H1 (cell line): ENCODE data around the gene FAM3B. TPM values are rescaled to one million over a fixed set of nuclear protein-coding genes. Genes with fewer than 3 reads are reported as not detected.

Source experiments
- CTCF ChIA-PET: fragments of 300-600 bp; sonication (Branson Sonifier 250); formaldehyde crosslinking; loops from one replicate; lab custom pipeline; 2021; ENCODE audit not compliant: partially characterized antibody; lab: Charles Lee
- POLR2A ChIA-PET: fragments of 300-600 bp; sonication (Branson Sonifier 250); formaldehyde crosslinking; loops from one replicate; lab custom pipeline; 2021; ENCODE audit warnings: inconsistent platforms; ENCODE audit not compliant: partially characterized antibody; lab: Charles Lee
- DNase-seq, 2 experiments: peaks; one replicate each; pipeline versions ENCODE4 v3.0.0 to v3.0.0-alpha.2; 2010 to 2022; ENCODE audit warnings: low spot score in 2 of 2, low read depth in 1 of 2, mixed read lengths in 1 of 2
- FAIRE-seq: peaks from 2 replicates; lab custom pipeline; 2011; peaks lifted over from hg19 to GRCh38; lab: Jason Lieb, UNC
- H2AFZ ChIP-seq: 2 replicates; pipeline ENCODE4 v1.8.1; 2012; ENCODE audit warnings: low read length, inconsistent platforms
- H2AK5ac ChIP-seq: 2 replicates; pipeline ENCODE4 v1.6.1; 2013; ENCODE audit warnings: low read depth, low read length
- H2BK120ac ChIP-seq: replicated peaks from 2 replicates; pipeline ENCODE3; 2013; ENCODE audit warnings: low read depth, low read length, inconsistent platforms
- H2BK12ac ChIP-seq: 2 replicates; pipeline ENCODE4 v1.6.1; 2013; ENCODE audit warnings: low read depth, low read length
- H2BK15ac ChIP-seq: 2 replicates; pipeline ENCODE4 v1.6.1; 2013; ENCODE audit warnings: low read length
- H2BK20ac ChIP-seq: 2 replicates; pipeline ENCODE4 v1.6.1; 2013; ENCODE audit warnings: low read length
- H2BK5ac ChIP-seq: 2 replicates; pipeline ENCODE4 v1.6.1; 2013; ENCODE audit warnings: low read depth, low read length
- H3K14ac ChIP-seq: 2 replicates; pipeline ENCODE4 v1.6.1; 2013; ENCODE audit warnings: inconsistent platforms; ENCODE audit not compliant: insufficient read length
- H3K18ac ChIP-seq: 2 replicates; pipeline ENCODE4 v1.6.1; 2013; ENCODE audit warnings: low read length; ENCODE audit errors: extremely low read depth
- H3K23ac ChIP-seq: 2 replicates; pipeline ENCODE4 v1.6.1; 2013; ENCODE audit warnings: inconsistent platforms; ENCODE audit not compliant: insufficient read length
- H3K23me2 ChIP-seq: 2 replicates; pipeline ENCODE4 v1.6.1; 2013; ENCODE audit warnings: low read depth, low read length
- H3K27ac ChIP-seq: 2 replicates; pipeline ENCODE4 v1.6.1; 2011; ENCODE audit warnings: low read depth, low read length, inconsistent platforms
- H3K27me3 ChIP-seq, 4 experiments: replicated peaks in 1 of 4; 1 replicate in 1 of 4; 2 replicates in 3 of 4; pipeline versions ENCODE4 v1.6.1 to v1.8.1; 2011 to 2013; ENCODE audit warnings: low read length in 3 of 4, mild to moderate bottlenecking in 3 of 4, inconsistent platforms in 2 of 4, mixed read lengths in 2 of 4, moderate library complexity in 1 of 4; ENCODE audit not compliant: control insufficient read depth in 3 of 4, insufficient read depth in 3 of 4; ENCODE audit errors: extremely low read depth in 1 of 4
- H3K36me3 ChIP-seq, 4 experiments: 2 replicates each; pipeline versions ENCODE4 v1.6.1 to v1.8.1; 2011 to 2013; ENCODE audit warnings: mild to moderate bottlenecking in 4 of 4, low read length in 3 of 4, moderate library complexity in 2 of 4, control low read depth in 1 of 4, inconsistent platforms in 1 of 4; ENCODE audit not compliant: insufficient read depth in 4 of 4, control insufficient read depth in 2 of 4
- H3K4ac ChIP-seq: replicated peaks from 2 replicates; pipeline ENCODE3; 2013; ENCODE audit warnings: low read length, low read depth, mixed read lengths, inconsistent platforms; ENCODE audit not compliant: insufficient read length
- H3K4me1 ChIP-seq, 4 experiments: replicated peaks in 1 of 4; 1 replicate in 1 of 4; 2 replicates in 3 of 4; pipeline versions ENCODE4 v1.6.1 to v1.8.1; 2011 to 2013; ENCODE audit warnings: low read length in 3 of 4, inconsistent platforms in 2 of 4, mixed read lengths in 1 of 4; ENCODE audit not compliant: insufficient read depth in 4 of 4, control insufficient read depth in 3 of 4
- H3K4me2 ChIP-seq, 2 experiments: 2 replicates each; pipeline versions ENCODE4 v1.6.1 to v1.8.1; 2011 to 2013; ENCODE audit warnings: low read depth in 2 of 2, low read length in 2 of 2, control low read depth in 1 of 2, inconsistent platforms in 1 of 2, mild to moderate bottlenecking in 1 of 2; ENCODE audit not compliant: insufficient read depth in 1 of 2
- H3K4me3 ChIP-seq, 4 experiments: fragments of 200-600, 300-600 bp in 1 of 4; sonication (generic), shearing (Covaris generic), sonication (Bioruptor Twin) in 1 of 4; 2 replicates each; pipeline versions ENCODE4 v1.5.1 to v1.8.1; 2011 to 2016; ENCODE audit warnings: low read length in 4 of 4, low read depth in 3 of 4, control low read depth in 2 of 4, inconsistent platforms in 2 of 4, mild to moderate bottlenecking in 2 of 4, mixed read lengths in 1 of 4, moderate library complexity in 1 of 4; ENCODE audit not compliant: insufficient read depth in 2 of 4; ENCODE audit errors: extremely low read depth in 1 of 4
- H3K56ac ChIP-seq: replicated peaks from 2 replicates; pipeline ENCODE3; 2013; ENCODE audit warnings: low read depth, mild to moderate bottlenecking, mixed read lengths, low read length, inconsistent platforms; ENCODE audit not compliant: insufficient read length
- H3K79me1 ChIP-seq: 2 replicates; pipeline ENCODE4 v1.6.1; 2013; ENCODE audit warnings: low read depth, low read length, control low read depth
- H3K79me2 ChIP-seq, 2 experiments: 2 replicates each; pipeline versions ENCODE4 v1.6.1 to v1.8.1; 2012 to 2013; ENCODE audit warnings: low read length in 2 of 2, mild to moderate bottlenecking in 2 of 2, inconsistent platforms in 1 of 2; ENCODE audit not compliant: insufficient read depth in 2 of 2, control insufficient read depth in 1 of 2
- H3K9ac ChIP-seq, 4 experiments: replicated peaks in 1 of 4; 1 replicate in 1 of 4; 2 replicates in 3 of 4; pipeline versions ENCODE4 v1.6.1 to v1.8.1; 2011 to 2013; ENCODE audit warnings: low read depth in 3 of 4, low read length in 3 of 4, control low read depth in 2 of 4, mild to moderate bottlenecking in 2 of 4, moderate library complexity in 2 of 4, inconsistent platforms in 1 of 4; ENCODE audit errors: extremely low read depth in 1 of 4
- H3K9me3 ChIP-seq, 2 experiments: 2 replicates each; pipeline versions ENCODE4 v1.6.1 to v1.8.1; 2012 to 2013; ENCODE audit warnings: mild to moderate bottlenecking in 2 of 2, moderate library complexity in 2 of 2, control low read depth in 1 of 2, inconsistent platforms in 1 of 2, low read depth in 1 of 2, low read length in 1 of 2, mixed read lengths in 1 of 2; ENCODE audit not compliant: insufficient read depth in 2 of 2
- H4K20me1 ChIP-seq, 2 experiments: replicated peaks in 1 of 2; 2 replicates each; pipeline versions ENCODE3 to v1.8.1; 2011 to 2013; ENCODE audit warnings: inconsistent platforms in 2 of 2, low read length in 2 of 2, mild to moderate bottlenecking in 1 of 2; ENCODE audit not compliant: insufficient read depth in 2 of 2, control insufficient read depth in 1 of 2
- H4K5ac ChIP-seq: 2 replicates; pipeline ENCODE4 v1.6.1; 2013; ENCODE audit warnings: low read length, low read depth, mixed read lengths, inconsistent platforms; ENCODE audit not compliant: insufficient read length
- H4K8ac ChIP-seq: 2 replicates; pipeline ENCODE4 v1.8.0; 2013; ENCODE audit warnings: mild to moderate bottlenecking, moderate library complexity, low read length, inconsistent platforms; ENCODE audit not compliant: insufficient read depth; ENCODE audit errors: extremely low read depth
- H4K91ac ChIP-seq: replicated peaks from 2 replicates; pipeline ENCODE3; 2013; ENCODE audit warnings: low read length, mixed read lengths, inconsistent platforms; ENCODE audit not compliant: insufficient read length
- CTBP2 ChIP-seq: IDR thresholded peaks from 2 replicates; pipeline ENCODE4 v1.7.0; 2011; ENCODE audit warnings: borderline replicate concordance, mild to moderate bottlenecking, moderate library complexity, mixed read lengths, low read length; ENCODE audit not compliant: insufficient read depth, insufficient read length
- EGR1 ChIP-seq: IDR thresholded peaks from 2 replicates; pipeline ENCODE4 v1.6.1; 2011; ENCODE audit warnings: low read depth, low read length, borderline replicate concordance
- KDM1A ChIP-seq: fragments of 200-600, 300-600 bp; sonication (generic); IDR thresholded peaks from 2 replicates; pipeline ENCODE4 v1.7.1; 2016; ENCODE audit warnings: mild to moderate bottlenecking, low read length, borderline replicate concordance
- KDM4A ChIP-seq: IDR thresholded peaks from one replicate; pipeline ENCODE4 v1.7.1; 2012; ENCODE audit warnings: low read depth, mild to moderate bottlenecking, moderate library complexity, low read length, inconsistent platforms; ENCODE audit not compliant: severe bottlenecking
- PHF8 ChIP-seq: fragments of 200-600 bp; sonication (generic); conservative IDR thresholded peaks from 2 replicates; pipeline ENCODE4 v1.7.1; 2012; ENCODE audit warnings: low read depth, mild to moderate bottlenecking, inconsistent platforms, low read length, moderate library complexity
- SIRT6 ChIP-seq: IDR thresholded peaks from one replicate; pipeline ENCODE4 v1.7.1; 2012; ENCODE audit warnings: low read length, inconsistent platforms
- SRF ChIP-seq: IDR thresholded peaks from 2 replicates; pipeline ENCODE4 v1.6.1; 2011; ENCODE audit warnings: mild to moderate bottlenecking, low read depth, low read length, moderate library complexity
- WGBS, 2 experiments: shearing (Covaris generic) in 1 of 2; methylation state at CpG; one replicate each; pipeline versions ENCODE4 v1.1.6 to v1.1.7; 2013 to 2015; ENCODE audit warnings: low lambda C conversion rate in 2 of 2, mixed read lengths in 2 of 2, inconsistent platforms in 1 of 2, low coverage in 1 of 2, missing lambda C conversion rate in 1 of 2; ENCODE audit not compliant: insufficient replicate concordance in 2 of 2, insufficient coverage in 1 of 2, insufficient read length in 1 of 2; ENCODE audit errors: extremely low coverage in 1 of 2, missing lambda C conversion rate in 1 of 2; 5-methylcytosine and 5-hydroxymethylcytosine counted together
- long read RNA-seq, 2 experiments: library from RNA in 1 of 2; library from capped mRNA in 1 of 2; stranded (forward); transcript quantifications; one replicate each; pipeline ENCODE4 v2.0.0, GENCODE V29; 2021; ENCODE audit warnings: inconsistent platforms in 1 of 2
- polyA minus RNA-seq, 3 experiments: library from RNA; depleted of rRNA, polyadenylated mRNA; stranded (reverse); fragments of >200 nt; gene quantifications; 1 replicate in 2 of 3; 2 replicates in 1 of 3; pipeline ENCODE4 v1.2.3, GENCODE V29; 2011
- polyA plus RNA-seq, 7 experiments: library from polyadenylated mRNA; depleted of rRNA in 3 of 7; stranded (reverse) in 5 of 7; unstranded in 2 of 7; fragments of >200 nt in 5 of 7; fragments of 200-250 nt in 2 of 7; gene quantifications; 1 replicate in 5 of 7; 2 replicates in 1 of 7; 4 replicates in 1 of 7; pipeline versions ENCODE4 v1.2.1 to v1.2.3, GENCODE V29; 2011 to 2013; ENCODE audit warnings: missing spikeins in 2 of 7, mixed read lengths in 2 of 7
- total RNA-seq: library from RNA; stranded (reverse); fragmentation: NEBNext Ultra II Directional; extraction: Animal tissue kit (Norgen Biotek cat#: 25700); gene quantifications from 2 replicates; pipeline ENCODE4 v1.2.1, GENCODE V29; 2021

Gene FAM3B, protein sequence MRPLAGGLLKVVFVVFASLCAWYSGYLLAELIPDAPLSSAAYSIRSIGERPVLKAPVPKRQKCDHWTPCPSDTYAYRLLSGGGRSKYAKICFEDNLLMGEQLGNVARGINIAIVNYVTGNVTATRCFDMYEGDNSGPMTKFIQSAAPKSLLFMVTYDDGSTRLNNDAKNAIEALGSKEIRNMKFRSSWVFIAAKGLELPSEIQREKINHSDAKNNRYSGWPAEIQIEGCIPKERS
- total RNA-seq (2.0 and 3.1 TPM in 2 replicates), polyA plus RNA-seq (2011; rRNA removed) (2.0 TPM in 2 replicates), polyA minus RNA-seq (2011; rRNA and poly(A)+ RNA removed) (1.0 and 3.1 TPM in 2 replicates)
- polyA plus RNA-seq (2011; cell fraction: cytosol; rRNA removed) = 2.7 TPM
- 1.2 TPM for polyA plus RNA-seq (2011; cell fraction: nucleus; rRNA removed)
- 2.1 to 3.4 TPM (median 2.2 TPM) in 4 replicates for polyA plus RNA-seq (2012, experiment 1 of 2)
- polyA plus RNA-seq (2012, experiment 2 of 2) = 1.00 TPM
- 2.0 TPM for polyA plus RNA-seq (2013, experiment 1 of 2)
- polyA plus RNA-seq (2013, experiment 2 of 2) = 2.2 TPM
- polyA minus RNA-seq (2011; cell fraction: cytosol; rRNA and poly(A)+ RNA removed) = 1.3 TPM
- 1.6 TPM for polyA minus RNA-seq (2011; cell fraction: nucleus; rRNA and poly(A)+ RNA removed)
- long read RNA-seq, experiment 1, partial matches to known transcripts = 0 of 4 reads
- long read RNA-seq, experiment 1, other reads (novel, unspliced or antisense) = 3 of 4 reads
- long read RNA-seq, experiment 2, partial matches to known transcripts = 0 of 1 reads
- long read RNA-seq, experiment 2, other reads (novel, unspliced or antisense) = 0 of 1 reads

DNA sequence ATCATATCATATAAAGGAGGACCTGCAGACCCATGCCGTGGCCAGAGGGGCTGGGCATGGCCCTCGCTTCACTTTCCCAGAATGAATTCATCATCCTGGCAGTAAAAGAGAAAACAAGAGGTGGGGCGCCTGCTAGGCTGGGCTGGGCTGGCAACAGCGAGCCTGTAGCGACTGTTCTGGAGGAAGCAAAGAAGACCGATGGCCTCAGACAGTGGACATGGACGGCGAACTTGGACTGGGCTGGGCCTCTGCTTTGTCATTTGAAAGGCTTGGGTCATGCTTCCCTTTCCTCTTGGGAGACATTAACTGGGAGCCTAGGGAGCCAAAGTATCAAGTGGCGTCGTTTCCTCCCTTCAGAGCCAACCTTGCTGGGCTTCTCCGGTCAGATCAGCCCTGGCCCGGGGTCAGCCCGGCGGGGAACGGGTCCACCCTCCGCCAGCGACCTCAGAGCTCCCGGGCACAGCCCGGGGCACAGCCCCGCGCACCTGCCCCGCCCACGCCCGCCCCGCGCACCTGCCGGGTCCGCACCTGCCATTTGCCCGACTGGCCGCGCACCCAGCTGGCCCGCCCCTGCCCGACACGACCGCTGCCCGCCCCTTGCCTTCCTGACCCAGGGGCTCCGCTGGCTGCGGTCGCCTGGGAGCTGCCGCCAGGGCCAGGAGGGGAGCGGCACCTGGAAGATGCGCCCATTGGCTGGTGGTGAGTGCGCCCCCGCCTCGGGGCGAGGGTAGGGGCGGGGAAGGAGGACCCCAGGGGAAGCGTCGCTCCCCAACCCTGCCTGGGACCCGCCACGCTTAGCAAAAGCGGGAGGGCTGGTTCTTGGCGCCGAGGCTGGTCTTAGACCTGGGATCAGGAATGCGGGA is at the start of gene FAM3B:
Gene FAM3B, plus strand, starts transcription at position 602 of the 863 bp plus-strand sequence. Its CDS starts 79 bp downstream, at position 681.
- H3K4me2 ChIP-seq = peak within 1 kb of the TSS; percentile 63 to 82
- H3K4me1 ChIP-seq = peaks cover 0 to 1% (median 0%) of the 10 kb centered on the region in 4 experiments; a peak in 3 of 7 replicates
- H2BK120ac ChIP-seq = no peak within 1 kb of the TSS
- peak within 1 kb of the TSS; percentile 46 to 67 (median 66) for H3K4me3 ChIP-seq
- H3K14ac ChIP-seq = no peak within 1 kb of the TSS
- peaks cover 0 to 2% of the 10 kb centered on the region in 2 experiments for H4K20me1 ChIP-seq
- H3K9me3 ChIP-seq = no peaks in the 10 kb centered on the region
- peak within 1 kb of the TSS; percentile 38; the same call in 1 of the 2 replicates for H3K18ac ChIP-seq
- no peaks in the 10 kb centered on the region for H3K79me1 ChIP-seq
- H4K5ac ChIP-seq = no peak within 1 kb of the TSS
- peak within 1 kb of the TSS; percentile 69; the same call in 1 of the 2 replicates for H2AFZ ChIP-seq
- H3K79me2 ChIP-seq = no peaks in the 10 kb centered on the region
- H3K23me2 ChIP-seq = peaks cover 9% of the 10 kb centered on the region; the same call in 1 of the 2 replicates
- no peak within 1 kb of the TSS for H3K27ac ChIP-seq
- H3K4ac ChIP-seq = no peak within 1 kb of the TSS
- H3K23ac ChIP-seq = no peak within 1 kb of the TSS
- peaks cover 0 to 16% (median 10%) of the 10 kb centered on the region in 4 experiments; a peak in 6 of 7 replicates for H3K27me3 ChIP-seq
- POLR2A ChIA-PET = no interaction called here
- H3K9ac ChIP-seq = peak within 1 kb of the TSS in 1 of 4 experiments; percentile 45; a peak in 2 of 7 replicates
- CTCF ChIA-PET = interaction anchor here (0.7 to 1.0 kb wide), 4 partner anchors 26 to 102 kb away, joined by 3 to 4 read pairs (median 3); no protein-coding TSS in a partner anchor
- no peaks in the 10 kb centered on the region for H3K36me3 ChIP-seq
- H2AK5ac ChIP-seq = no peak within 1 kb of the TSS; the same call in 1 of the 2 replicates
- peak; percentile 43 to 83 for DNase-seq
- 0 out of 2 replicates have a peak within 1 kb of the TSS, but pooled peaks have one; percentile 23 for H2BK20ac ChIP-seq
- no peak within 1 kb of the TSS for H2BK12ac ChIP-seq
- H4K8ac ChIP-seq = peak within 1 kb of the TSS; percentile 83; the same call in 1 of the 2 replicates
- FAIRE-seq = no peak
- H4K91ac ChIP-seq = no peak within 1 kb of the TSS
- no peak within 1 kb of the TSS for H2BK15ac ChIP-seq
- 15% methylated on average over 33 of the region's 55 CpGs; no CpG with 5 or more reads in 1 of the 2 experiments for WGBS, 2 experiments
- no peak within 1 kb of the TSS for H3K56ac ChIP-seq
- no peak within 1 kb of the TSS for H2BK5ac ChIP-seq
- TF ChIP-seq KDM1A (no peak), CTBP2 (no peak), SRF (no peak), EGR1 (peak; percentile 55; the same call in 1 of the 2 replicates), SIRT6 (no peak), KDM4A (peak; percentile 82), PHF8 (no peak)
